Fibroblast of skin of right quadriceps (primary cell): ENCODE results near the gene E4F1.

Experiments used
- DNase-seq: peaks from one replicate; pipeline ENCODE4 v3.0.0-alpha.2; 2013

The E4F1 gene

DNA sequence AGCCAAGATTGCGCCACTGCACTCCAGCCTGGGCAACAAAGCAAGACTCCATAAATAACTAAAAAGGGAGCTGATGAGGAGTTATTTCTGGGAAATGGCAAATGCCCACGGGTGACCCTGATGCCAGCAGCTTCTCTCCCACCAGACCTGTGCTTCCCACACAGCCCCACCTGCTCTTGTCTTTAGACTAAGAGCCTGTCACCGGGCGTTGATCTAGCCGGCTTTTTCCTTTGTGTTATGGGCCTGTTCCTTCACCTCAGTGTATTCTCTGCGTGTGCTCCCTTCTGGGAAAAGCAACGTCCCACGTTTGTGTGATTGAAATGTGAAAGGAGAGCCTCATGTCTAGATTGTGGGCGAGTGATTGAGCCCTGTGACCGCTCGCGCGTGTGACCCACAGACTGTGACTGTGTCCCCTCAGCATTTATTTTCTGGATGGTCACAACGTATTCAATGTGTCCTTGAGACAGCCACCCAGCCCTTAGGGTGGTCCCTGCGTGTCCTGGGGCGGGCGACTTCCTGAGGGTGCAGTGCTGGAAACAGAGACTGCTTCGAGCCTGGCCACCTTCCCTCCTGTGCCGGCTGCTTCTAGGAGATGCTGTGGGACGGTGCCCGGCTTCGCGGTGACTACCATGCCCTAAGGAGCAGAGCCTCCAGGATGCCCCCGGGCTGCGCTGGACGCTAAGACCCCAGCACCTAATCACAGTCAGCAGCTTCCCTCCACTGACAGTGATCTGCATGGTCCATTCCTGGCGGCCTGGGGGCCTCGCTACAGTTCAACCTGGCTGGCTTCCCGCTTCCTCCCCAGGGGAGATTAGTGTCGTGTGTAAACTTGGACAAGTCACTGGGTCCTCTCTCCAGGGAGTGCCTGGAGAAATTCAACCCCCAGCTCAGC, 52.3 kb downstream of the E4F1 start:
- DNase-seq: no peak

DNA sequence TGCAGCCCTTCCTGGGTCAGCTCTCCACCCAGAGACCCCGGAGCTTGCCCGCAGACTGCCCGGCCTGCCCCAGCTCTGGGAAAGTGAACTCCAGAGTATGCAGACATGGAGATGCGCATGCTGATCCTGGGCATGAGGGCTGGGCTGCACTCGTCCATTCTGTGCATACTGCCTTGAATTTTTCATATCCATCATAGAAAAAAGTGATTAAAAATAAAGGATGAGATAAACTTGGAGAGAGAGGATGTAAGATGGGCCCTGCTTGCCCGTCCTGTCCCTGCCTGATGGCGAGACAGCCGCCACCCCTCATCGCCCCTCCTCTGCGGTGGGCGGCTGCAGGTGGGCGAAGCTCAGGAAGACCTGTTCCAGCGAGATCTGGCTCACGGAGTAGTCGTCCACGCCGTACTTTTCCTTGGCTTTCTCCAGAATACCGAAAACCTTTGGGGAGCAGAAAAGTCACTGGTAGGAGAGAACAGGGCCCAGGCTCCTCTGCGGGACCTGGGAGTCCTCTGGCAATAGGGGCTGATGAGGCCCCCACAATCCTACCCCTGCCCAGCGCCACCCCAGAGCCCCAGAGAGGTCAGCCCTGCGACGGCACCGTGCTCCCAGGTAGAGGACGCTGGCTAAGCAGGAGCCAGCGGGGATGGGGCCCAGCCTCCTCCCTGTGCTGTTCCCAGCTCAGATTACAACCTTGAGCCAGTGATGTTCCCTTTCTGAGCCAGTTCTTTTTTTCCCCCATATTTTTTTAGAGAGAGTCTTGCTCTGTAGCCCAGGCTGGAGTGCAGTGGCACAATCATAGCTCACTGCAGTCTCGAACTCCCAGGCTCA, 53.2 kb downstream of the E4F1 start:
- DNase-seq: no peak

DNA sequence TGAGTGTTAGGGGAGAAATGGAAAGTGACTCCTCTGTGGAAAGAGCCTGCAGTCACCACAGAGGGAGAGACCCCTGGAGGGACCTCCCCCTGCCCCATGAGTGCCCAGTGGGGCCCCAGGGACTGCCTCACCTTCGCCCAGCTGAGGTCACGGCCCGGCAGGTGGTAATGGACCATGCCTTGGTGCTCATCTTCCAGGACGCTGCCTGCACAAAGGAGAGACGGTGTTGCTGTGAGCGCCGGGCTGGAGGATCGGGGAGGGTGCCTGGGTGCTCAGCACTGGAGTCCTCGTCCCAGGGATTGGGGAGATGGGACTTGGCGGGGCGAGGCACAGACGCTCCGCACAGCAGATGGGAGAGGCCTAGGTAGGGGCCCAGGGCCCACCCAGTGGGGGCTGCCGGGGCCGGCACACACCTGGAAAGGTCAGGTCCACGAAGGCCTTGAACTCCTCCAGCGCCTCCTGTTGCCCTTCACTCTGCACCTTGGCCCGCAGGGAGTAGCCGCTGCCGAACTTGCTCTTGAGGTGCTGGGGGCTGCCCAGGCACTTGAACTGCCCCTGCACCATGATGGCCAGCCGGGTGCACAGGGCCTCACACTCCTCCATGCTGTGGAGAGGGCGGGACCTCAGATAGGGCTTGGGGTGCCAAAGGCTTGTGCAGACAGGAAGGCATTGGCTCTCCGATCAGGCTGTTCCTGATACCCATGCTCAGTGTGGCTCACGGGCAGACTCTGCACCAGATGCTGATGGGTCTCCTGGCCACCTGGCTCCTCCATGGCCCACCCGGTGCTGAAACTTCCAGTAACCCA, 54.3 kb downstream of the E4F1 start:
- DNase-seq: no peak

DNA sequence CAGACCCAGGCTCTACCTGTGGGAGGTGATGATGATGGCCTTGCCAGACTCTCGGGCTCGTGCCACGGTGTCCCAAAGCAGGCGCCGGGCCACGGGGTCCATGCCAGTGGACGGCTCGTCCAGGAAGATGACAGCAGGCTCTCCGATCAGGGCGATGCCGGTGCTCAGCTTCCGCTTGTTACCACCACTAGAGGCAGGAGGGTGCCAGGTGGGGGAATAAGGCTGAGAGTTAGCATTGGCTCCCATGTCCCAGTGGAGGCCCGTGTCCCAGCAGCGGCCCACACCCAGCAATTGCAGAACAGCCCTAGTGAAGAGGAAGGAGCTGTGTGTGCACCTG, 54.8 kb downstream of the E4F1 start:
- no peak for DNase-seq

DNA sequence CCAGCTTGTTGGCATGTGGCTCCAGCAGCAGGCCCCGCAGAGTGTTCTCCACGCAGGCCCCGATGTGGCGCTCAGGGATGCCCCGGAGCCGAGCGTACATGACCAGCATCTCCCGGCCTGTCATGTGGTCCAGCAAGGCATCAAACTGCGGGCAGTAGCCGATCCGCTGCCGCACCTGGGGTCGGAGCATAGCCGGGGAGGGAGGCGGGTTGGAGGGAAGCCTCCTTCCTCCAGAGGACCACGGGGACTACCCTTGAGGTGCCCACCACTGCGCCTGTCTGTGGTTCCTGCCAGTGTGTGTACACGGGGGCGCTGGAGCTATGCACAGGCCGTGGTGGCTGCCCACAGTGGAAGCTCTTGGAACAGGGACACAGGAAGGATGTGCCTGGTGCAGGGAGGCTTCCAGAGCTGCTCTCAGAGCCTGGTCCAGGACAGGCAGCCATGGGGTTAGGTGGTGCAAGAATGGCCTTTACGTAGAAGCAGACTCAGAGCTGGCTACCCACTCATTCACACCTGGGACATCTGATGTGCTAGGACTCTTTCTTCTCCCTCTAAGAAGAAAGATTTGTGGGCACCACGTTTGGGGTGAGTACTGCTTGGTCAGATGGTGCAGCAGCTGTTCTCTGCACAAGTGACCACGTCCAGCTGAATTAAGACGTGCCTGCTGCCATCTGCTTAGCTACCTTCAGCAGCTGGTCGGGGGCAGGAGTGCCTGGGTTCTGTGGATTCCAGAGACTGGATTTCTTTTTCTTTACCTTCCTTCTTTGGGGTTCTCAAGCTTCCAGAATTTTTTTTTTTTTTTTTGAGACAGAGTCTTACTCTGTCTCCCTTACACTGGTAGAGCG, 55.8 kb downstream of the E4F1 start:
- no peak for DNase-seq

DNA sequence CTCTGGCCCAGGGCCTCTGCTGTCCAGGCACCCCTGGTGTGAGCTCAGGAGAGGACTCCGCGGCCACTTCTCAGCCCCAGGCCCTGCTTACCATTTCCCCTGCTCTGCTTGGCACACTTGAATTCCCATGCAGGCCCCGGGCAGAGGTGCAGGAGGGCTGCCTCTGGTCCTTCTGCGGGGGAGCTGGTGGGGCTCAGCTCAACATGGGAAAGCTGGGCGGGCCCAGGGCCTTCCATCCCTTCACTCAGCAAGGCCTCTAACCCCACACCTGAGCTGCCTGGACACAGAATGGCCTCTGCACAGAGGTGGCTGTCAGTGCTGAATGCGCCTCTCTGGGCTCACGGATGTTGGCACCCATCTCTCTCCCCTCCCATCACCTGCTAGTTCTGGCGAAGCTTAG, 57.1 kb downstream of the E4F1 start:
- DNase-seq: no peak

DNA sequence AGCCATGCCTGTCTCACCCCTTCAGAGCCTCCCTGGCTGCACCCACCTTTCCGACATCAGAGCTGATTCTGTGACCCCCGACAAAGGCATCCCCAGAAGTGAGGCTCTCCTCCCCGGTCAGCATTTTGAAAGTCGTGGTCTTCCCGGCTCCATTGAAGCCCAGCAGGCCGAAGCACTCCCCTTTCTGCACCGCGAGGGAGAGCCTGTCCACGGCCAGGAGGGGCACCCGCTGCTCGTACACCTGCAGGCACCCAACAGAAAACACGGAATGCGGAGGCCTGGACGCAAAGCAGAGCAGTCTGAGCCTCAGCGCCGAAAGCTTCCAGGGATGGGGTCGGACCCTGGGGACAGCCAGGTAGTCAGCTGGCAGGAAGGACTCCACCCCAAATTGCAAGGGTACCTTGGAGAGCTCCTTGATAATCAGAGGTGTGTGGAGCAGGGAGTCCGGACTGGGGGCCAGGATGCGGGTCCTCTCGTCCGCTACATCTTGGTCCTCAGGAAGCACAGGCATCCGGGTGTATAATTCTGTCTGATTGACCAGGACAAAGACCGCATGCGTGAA, 57.7 kb downstream of the E4F1 start:
- no peak for DNase-seq

DNA sequence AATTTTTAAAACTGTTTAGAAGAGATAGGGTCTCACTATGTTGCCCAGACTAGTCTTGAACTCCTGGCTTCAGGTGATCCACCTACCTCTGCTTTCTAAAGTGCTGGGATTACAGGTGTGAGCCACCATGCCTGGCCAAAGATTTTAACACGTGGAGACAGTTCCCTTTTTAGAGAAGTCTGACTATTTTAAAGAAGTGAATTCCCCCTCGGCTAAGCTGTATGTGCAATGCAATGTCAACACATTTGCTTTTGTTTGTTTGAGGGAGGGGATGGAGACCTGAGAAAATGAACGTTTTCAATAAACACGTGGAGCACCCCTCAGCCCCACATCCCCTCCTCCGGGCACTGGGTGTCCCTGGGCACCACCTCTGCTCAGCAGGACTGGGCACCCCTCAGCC, 58.9 kb downstream of the E4F1 start:
- no peak for DNase-seq

DNA sequence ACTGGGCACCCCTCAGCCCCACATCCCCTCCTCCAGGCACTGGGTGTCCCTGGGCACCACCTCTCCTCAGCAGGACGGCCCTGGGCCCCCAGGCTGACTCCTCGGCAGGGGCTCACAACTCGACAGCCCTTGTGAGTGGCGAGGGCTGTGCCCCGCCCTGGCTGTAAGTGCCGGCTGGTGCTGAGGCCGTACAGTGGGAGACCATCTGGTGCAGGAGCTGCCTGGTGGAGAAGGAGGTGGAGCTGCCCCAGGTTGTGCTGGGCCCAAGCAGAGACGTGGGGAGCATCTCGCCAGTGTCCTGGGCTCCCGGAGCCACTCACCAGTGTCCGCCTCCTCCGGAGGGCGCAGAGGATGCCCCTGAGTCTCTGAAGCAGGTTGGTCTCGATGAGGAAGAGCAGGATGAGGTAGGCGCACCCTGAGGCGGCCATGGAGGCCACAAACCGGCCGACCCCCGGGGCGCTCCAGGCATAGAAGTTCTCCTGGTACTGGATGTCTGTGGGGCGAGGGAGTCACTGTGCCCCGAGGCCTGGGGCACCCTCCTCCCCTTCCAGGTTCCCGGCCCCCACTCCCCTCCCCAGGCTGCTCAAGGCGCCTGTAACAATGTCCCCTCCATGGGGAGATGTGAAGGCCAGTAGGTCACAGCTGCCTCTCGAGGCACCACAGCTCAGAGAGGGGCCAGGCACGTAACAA, 59.6 kb downstream of the E4F1 start:
- no peak for DNase-seq

DNA sequence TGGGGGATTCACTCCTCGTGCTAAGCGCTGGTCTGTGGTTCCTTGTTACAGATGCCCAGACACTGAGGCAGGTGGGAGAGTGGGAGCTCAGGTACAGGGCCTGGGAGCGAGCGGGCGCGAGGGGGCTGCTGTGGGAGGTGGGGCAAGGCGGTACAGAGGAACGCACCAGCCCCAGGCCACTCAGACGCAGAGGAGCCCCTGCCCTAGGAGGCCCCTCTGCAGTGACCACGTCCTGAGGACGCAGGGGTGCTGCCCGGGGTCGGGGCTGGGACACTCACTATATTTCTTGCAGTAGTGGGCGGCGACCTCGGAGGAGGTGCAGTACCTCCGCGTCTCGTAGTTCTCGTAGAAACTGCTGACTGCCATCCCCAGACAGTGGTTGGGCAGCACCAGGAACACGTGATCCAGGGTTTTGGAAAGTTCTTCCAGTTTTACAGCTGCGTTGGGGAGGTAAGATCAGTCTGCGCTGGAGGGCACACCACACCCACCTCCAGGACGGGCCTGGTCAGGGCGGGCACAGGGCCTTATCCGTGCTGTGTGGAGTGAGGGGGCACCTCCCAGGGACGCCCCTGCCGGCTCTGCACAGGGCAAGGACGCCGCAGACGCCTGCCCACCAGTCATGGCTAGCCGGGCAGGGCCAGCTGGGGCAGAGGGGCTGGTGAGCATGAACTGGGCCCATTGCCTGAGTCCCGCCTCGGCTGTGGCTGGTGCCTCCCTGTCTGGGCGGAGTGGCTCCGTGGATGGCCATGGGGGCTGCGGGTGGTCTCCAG, 60.8 kb downstream of the E4F1 start:
- DNase-seq: no peak

DNA sequence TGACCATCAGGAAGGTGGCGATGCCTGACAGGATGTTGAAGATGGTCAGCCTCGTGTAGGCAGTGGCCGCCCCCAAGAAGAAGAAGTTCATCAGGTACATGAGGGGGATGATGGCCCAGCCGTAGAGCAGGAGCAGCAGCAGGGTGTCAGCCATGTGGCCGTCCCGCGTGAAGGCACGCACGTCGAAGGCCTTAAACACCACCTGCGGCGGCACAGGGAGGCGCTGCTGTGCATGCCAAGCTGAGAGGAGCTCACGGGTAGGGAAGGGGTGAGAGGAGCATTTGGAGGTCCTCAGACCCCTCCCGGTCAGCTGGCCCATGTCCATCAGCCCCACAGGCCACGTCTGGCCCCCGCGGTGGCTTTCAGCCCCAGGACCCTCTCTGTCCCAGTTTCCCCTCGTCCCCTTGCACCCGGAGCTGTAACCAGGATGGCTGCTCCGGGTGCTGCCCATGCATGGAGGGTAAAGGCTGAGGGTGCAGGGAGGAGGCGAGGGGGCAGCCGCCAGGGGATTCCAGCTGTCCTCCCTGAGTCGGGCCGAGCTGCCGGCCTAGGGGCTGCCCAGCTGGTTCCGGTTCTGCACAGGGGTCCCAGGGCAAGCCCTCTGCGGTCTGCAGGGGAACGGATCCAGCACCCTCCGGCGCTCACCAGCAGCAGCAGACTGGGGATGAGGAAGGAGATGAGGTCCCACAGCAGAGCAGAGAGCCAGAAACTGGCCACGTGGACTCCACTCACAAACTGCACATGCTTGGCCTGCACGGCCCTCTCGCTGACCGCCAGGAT, 61.6 kb downstream of the E4F1 start:
- no peak for DNase-seq
